NCI-H1417 treated with DMSO at 0.1 percent for 48 hours (cell line): ENCODE results near the gene SERTAD1.
A peak's percentile ranks its signal among the peaks of the same experiment; 100 is the strongest.
"Not testable (repeated sequence)": the region's sequence is repeated elsewhere in the genome, so short reads cannot be mapped to it uniquely, and the experiment has no call there.

ENCODE experiments used
- DNase-seq: peaks from one replicate; lab custom pipeline; 2025; lab: John Stamatoyannopoulos, UW

The SERTAD1 gene

GRCh38 chr19:40450664-40451063, 24.9 kb upstream of the SERTAD1 start:
- no peak for DNase-seq

- DNase-seq = no peak
Measured at GRCh38 chr19:40449506-40449905, 23.7 kb upstream of the SERTAD1 start.

DNA sequence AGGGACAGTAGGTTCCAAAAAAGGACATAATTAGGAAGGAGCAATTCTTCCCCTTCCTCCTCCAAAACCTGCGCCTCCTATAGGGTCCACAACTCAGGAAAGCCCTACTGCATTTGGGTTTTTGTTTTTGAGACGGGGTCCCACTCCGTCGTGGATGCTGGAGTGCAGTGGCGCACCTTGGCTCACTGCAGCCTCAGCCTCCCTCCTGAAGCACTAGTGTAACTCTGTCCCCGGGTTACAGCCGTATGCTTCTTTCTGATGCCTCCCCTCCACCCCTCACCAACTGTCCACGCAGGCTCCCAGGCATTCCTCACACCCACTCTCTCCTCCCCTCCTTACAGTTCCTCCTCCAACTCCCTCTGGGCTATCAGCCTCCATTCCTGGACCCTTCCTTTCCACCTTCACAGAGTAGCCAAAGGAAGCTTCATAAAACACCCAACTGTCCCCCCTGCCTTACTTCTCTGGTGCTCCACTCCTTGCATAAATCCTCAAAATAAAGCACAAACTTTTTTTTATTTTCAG, 20.5 kb upstream of the SERTAD1 start:
- DNase-seq = no peak

DNA sequence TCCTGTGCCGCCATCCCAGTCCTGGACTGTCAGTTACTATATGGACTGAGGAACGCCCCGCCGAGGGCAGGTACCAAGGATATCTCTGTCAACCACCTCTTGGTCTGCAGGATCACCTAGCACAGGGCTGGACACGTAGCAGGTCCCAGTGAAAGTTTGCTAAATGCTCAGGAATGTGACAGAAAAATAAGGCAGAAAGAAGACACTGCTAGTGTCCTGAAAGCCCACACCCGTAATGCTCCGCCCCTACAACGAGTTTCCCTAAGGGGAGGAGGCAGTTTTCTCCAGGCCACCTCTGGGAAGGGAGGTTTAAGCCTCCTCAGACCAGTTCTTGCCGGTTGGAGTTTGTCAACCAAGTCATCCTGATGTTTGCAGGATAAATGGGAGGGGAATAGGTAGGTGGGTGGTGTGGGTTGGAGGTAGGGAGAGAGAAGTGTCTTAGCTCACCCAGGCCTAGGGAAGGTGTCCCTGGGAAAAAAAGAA, 20.0 kb upstream of the SERTAD1 start:
- no peak for DNase-seq

DNA sequence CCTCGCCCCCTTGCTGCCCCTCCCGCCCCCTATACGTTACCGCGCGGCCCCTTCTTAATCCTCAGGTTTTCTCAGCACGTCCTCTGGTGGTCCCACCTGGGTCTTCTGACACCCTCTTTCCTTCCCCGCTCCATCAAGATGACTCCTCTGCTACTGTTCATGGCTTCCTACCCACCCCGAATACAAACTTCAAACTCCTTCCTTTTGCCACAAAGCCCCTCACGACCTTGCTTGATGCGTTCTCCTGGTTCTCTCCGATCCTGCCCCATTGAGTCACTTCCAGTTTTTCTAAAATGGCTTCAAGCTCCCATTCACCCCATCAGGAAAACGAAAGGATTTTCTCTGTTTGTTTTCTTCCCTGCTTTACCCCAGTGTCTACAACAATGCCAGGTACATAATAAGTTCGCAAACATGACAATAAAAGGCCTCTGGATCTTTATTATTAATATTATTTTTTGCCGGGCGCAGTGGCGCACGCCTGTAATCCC, 19.1 kb upstream of the SERTAD1 start:
- DNase-seq = no peak

- DNase-seq = peak; percentile 86
Measured at GRCh38 chr19:40444000-40444824, 18.4 kb upstream of the SERTAD1 start, which contains the start of gene SERTAD3. TSS of gene SERTAD3 (minus strand) at chr19:40444335. CDS start at chr19:40442080, 2,255 bp downstream.

- peak; percentile 84 for DNase-seq
Measured at GRCh38 chr19:40443131-40443999, 17.6 kb upstream of the SERTAD1 start.

DNA sequence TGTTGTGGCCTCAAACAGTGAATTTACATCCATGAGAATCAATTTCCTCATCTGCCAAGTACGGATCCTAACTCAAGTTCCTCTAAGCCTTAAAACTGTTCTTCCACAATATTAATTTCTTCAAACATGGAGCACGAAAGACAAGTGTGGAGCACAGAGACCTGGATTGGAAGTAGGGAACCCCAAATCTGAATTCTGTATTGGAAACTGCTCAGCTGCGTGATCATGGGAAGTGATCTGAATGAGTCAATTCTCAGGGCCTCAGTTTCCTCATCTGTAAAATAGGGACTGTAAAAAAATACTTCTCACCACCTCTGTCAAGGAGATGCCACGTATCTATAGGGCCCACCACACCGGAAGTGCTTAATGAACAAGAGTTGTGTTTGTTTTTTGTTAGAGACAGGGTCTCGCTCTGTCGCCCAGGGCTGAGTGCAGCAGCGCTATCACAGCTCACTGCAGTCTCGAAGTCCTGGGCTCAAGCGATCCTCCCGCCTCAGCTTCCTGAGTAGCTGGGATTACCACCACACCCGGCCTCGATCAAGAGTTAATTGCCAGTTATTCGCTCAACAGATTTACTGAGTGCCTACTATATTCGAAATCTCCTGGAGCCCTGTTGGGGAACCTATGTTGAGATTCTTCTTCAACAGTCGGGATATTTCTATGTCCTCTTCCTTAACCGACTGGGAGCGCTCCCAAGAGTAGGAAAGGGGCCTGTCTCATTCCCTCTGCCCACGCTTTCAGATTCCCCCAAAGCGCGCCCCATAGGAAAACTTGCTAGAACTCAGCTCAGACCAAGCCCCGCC, 16.7 kb upstream of the SERTAD1 start:
- no peak for DNase-seq

- no peak for DNase-seq
Measured at GRCh38 chr19:40441719-40442253, 16.0 kb upstream of the SERTAD1 start.

DNA sequence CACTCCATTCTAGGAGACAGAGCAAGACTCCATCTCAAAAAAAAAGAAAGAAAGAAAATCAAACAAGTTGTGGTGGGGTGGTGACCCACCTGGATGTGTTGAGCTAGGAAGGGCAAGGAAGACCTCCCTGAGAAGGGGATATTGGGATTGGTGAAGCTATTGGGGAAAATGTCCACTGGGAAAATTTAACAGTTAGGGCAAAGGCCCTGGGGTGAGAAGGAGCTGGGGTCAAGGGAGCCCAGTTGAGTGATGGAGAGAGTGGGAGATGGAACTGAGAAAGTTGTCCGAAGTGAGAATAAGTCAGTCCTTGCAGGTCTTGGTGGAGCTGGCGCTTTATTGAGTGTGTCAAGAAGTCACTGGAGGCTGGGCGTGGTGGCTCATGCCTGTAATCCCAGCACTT, 12.5 kb upstream of the SERTAD1 start:
- no peak for DNase-seq

- DNase-seq = peak; percentile 3
Measured at GRCh38 chr19:40433391-40434216, 7.8 kb upstream of the SERTAD1 start.

DNA sequence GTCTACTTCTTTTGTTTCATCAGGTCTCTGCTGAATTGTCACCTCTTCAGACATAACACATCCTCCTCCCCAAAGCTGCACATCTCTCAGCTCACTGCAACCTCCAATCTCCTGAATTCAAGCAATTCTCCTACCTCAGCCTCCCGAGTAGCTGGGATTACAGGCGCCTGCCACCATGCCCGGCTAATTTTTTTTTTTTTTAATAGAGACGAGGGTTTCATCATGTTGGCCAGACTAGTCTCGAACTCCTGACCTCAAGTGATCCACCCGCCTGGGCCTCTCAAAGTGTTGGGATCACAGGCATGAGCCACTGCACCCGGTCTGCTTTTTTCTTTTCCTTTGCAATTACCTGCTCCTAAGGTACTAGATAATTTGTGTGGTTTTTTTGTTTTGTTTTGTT, 7.0 kb upstream of the SERTAD1 start:
- not testable (repeated sequence) for DNase-seq

- DNase-seq = no peak
Measured at GRCh38 chr19:40431698-40432097, 5.9 kb upstream of the SERTAD1 start.

- not testable (repeated sequence) for DNase-seq
Measured at GRCh38 chr19:40430242-40430641, 4.5 kb upstream of the SERTAD1 start.

DNA sequence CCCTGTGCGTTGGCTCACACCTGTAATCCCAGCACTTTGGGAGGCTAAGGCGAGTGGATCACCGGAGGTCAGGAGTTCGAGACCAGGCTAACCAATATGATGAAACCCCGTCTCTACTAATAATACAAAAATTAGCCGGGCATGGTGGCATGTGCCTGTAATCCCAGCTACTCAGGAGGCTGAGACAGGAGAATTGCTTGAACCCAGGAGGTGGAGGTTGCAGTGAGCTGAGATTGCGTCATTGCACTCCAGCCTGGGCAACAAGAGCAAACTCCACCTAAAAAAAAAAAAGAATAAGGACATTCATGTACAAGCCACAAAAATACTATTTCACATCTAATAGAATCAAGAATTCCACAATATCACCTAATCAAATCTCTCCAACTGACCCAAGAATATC, 2.4 kb upstream of the SERTAD1 start:
- DNase-seq = not testable (repeated sequence)

GRCh38 chr19:40424637-40425449, 949 bp downstream of the SERTAD1 start:
- no peak for DNase-seq

GRCh38 chr19:40423938-40424337, 1.9 kb downstream of the SERTAD1 start:
- DNase-seq = no peak

DNA sequence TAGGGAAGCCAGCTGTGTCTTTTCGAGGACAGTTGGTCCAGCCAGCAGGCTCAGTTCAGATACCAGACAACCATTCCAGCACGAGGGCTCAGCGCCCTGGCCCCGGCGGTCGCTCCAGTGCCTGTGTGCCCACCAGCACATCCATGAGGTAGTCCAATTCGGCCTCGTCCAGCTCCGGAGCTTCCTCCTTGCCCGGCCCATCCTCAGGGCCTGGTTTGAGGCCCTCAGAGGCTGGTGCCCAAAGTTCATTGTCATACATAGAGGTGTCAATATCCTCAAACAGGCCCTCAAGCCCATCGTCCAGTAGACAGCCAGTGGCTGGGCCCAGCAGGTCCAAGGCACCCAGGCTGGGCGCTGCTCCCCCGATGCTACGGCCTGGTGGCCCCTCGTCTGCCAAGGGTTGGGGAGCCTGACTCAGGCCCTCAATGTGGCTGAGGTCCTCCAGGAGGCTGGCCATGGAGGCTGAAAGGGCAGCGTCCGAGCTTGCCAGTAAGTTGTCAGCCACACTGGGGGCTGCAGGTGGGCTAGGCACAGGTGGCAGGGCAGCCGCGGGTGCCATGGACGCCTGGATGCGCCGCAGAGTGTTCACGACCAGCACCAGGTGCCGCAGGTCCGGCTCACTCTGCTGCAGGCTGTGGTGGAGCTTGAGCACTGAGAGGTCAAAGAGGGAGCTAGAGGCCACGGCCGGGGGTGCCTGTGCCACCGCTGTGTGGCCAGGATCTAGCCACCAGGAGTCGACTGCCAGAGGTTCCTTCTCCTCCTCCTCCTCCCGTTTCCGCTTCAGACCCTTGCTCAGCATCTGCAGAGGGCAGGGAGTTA, 2.8 kb downstream of the SERTAD1 start:
- no peak for DNase-seq
